Activated CD4-positive, alpha-beta T cell treated with anti-CD3 and anti-CD28 coated beads for 24 hours (primary cell): ENCODE measurements around the gene SIAH3.
"Not testable (repeated sequence)": the region's sequence is repeated elsewhere in the genome, so short reads cannot be mapped to it uniquely, and the experiment has no call there.

Experiments
- DNase-seq, 2 donors: peaks; one replicate each; pipeline ENCODE4 v3.0.0-alpha.2; 2020; ENCODE audit warnings: low read depth in 2 of 2

SIAH3 gene

DNA sequence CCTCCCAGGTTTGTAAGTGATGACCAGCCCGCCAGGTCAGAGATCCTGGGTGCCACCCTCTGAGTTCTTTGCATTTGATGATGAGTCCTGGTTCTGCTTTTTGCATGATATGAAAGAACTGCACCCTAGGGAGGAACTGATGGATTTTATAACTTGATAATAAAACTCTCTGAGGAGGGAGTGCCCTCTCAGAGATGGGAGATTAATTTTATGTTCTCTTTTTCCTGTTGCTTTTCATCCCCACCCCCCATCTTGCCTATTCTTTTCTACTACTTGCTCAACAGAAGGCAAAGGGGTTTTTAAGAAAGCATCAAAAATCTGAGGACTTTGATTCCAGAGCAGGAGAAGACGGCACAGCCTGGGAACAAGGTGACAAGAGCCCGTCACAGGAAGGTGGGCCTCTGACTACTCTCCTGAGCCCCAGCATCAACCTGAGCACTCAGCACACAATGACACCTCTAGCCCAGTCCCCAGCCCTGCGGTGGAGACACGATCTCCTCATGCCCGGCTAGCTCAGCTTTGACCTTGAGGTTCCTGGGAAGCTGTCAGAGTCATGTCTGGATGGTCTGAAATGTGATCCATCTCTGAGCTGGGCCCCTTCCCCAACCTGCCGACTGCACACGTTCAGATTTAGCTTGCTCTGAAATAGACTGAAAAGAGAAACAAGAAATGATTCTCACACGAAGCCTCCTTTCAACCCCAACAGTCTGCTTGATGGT, 69.1 kb downstream of the SIAH3 start:
- no peak for DNase-seq

DNA sequence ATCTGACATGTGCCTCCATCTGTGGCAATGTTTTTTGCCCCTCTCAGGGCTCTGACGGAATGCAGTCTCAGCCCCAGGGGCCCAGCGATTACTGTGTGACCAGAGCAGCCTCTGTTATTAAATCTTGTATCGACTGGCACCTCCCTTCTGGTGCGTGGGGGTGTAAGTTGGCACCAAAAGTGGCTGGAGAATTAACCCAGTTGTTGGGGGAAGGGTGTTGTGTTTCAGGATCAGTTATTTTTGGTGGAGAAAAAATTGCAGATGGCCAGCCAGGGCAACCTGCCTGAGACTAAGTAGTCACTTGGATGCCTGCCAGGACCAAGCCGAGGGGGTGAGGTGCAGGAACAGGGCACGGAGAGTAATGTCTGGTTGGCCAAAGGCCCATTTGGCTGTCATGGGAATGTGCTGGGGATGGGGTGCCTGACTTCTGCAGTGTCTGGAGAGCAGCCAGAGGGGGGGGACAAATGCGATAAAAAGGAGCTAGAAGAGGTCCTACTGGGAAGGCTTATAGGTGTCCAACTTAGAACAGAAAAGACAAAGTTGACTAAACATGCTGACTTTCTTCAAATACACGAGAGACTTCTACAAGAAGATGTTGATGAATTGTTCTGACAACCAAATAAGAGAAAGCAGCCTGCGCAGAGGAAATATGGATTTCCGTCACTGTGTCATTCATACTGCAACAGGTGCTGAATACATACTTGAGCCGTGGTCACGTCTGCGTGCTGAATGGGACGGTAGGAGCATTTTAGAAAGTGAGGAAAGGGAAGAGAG, 69.8 kb downstream of the SIAH3 start:
- DNase-seq: no peak

DNA sequence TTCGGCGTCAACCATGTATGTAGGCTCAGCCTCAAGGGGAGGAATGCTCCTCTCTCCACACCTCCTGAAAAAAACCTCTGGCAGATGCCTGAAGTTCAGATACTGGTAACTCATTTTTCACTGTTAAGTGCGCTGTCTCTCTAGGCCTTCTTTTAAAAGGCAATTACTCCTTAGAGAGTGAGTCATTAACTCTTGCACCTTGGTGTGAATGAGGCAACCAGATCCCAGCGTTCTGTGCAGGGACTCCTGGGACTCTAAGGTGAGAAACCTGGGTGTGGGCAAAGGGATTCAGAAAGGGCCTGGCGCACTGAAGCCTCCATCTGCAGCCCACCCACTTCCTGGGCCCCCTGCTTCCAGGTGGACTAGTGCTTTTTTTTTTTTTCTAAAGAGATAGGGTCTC, 71.7 kb downstream of the SIAH3 start:
- no peak for DNase-seq

DNA sequence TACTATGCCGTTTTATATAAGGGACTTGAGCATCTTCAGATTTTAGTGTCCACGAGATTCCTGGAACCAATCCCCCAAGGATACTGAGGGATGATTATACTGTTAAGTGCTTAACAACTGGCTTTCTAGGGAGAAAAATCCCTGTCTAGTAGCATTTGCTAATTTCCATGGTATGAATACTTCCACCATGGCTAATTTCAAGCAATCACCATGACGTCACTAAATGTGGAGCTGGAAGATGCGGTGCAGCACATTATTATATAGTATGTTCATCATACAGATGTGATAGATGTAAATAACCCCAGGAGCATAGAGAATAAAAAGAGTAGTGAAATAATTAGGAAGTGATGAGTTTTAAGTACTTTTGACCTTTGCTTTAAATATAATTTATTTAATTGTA, 72.7 kb downstream of the SIAH3 start:
- no peak for DNase-seq

DNA sequence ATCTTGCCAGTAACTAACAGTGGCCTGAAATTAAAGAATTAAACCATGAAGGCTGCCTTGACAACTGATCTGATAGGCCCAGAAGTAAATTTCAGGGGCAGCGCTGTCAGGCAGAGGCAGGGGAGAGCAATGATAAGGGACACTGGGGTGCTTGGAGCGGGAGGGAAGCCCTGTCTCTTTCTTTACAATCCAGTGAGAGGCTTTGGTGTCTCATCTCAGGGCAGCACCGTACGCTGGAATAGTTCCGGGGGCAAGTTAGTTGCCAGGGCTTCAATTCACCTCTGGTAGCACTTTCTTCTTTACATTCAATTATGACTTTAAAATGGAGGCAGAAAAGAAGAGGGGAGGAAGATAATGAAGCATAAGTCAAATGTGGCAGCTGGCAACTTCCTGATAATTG, 74.8 kb downstream of the SIAH3 start:
- DNase-seq: no peak

DNA sequence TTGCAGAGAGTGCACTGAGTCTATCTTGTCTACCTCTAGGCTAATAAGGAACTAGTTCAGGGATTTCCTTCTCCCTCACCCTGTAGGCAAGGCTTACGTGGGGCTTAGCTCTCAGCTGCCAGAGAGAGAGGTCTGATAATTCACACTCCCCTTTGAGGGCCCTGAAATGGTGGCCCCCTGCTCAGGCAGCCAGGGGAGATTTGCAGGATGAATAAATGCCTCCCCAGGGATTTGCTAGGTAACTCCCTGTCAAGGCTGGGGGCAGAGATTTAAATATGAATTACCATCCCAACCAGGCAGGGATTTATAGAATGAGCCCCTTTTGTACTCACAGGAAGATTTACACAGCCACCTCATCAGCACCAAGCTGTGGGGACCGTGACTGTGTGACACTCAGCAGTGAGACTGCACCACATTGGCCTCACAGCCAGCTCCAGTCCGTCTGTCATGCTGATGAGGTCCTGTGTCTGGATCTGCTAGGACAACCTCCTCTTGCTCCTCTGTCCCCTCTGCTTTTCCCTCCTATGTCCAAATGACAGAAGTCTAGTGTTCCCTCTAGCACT, 76.1 kb downstream of the SIAH3 start:
- no peak for DNase-seq

DNA sequence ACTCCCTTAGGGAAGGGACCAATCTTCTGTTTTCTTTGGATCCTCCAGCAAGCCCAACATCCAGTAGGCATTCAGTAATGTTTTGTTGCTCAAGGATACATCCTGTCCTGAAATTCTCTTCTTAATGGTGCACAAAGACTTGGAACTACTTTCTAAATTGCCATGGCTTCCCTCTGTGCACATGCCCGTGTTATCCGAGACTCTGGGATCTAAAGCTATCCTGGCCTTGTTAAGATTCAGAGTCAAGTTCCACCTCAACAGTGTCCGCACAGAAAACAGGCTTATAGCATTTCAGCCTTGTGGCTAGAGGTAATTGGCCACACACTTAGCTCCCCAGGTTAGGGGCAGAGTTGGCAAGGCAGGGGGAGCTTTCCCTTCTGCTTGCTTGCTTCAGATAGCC, 77.6 kb downstream of the SIAH3 start:
- DNase-seq: no peak

DNA sequence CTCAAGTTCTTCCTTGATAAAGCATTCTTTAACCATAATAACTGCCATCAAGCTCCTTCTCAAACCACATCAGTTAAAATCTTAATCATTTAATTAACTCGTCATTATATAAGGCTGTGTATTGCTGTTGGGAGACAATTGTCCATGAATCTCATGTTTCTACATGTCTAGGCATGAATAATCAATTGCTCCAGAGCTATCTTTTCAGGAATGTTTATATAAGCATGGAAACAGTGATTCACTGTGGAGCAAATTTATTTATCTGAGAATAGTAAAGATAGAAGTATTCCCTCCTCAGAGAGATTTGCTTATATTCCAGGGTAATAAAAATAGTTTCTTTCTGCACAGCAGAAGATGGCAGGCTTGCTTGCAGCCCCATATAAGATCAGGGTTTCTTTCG, 78.3 kb downstream of the SIAH3 start:
- no peak for DNase-seq

DNA sequence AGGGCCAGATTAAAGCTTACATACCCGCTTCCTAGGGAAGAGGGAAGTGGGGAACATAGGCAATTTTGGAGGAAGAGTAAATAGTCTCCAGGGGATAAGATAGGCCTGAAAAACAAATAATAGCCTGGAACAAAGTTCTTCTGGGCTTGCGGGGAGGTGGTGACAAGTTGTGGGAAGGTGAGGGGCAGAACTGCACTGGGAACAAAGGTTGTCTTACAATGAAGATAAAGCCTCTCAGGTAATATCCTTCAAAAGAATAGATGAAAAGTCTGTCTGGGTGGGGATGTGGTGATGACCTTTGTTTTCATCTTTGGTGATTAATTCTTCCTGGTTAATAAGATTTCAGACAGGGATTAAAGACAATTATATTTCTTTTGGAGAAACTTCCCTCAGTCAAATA, 80.7 kb downstream of the SIAH3 start:
- no peak for DNase-seq

DNA sequence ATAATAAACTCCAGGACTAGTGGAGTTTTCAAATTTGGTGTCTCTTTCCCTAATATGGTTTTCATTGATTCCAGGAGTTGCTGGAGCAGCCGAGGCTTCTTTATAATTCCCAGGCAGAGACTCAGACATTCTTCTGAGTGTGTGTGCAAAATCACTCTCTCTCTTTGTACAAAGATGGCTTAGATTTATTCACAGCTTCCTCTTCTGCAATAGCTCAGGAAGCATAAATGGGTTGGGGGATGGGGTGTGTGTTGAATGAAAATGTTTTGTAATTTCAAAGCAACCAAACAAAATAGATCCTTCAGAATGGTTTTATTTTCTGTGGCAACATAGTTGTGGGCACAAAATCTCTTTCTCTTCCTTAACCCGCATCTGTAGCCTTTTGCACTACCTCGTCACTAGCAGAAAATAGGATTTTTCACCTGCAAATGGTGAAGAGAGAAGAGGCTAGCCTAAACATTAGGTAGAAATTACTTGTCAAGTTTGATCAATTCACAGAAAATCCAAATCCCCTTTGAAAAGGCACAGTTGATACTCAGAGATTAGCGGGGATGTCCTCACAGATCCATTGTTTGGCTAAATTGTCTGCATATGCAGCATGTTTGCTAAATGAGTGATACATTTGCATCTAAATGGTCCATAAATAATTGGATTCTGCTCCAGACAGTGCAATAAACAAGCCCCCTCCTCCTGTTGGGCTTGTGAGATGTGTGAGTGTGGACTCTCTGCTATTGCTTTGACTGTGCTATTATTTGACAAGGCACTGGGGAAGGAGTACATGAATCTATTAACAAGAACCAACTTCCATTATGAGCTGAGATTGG, 82.7 kb downstream of the SIAH3 start:
- DNase-seq: no peak

DNA sequence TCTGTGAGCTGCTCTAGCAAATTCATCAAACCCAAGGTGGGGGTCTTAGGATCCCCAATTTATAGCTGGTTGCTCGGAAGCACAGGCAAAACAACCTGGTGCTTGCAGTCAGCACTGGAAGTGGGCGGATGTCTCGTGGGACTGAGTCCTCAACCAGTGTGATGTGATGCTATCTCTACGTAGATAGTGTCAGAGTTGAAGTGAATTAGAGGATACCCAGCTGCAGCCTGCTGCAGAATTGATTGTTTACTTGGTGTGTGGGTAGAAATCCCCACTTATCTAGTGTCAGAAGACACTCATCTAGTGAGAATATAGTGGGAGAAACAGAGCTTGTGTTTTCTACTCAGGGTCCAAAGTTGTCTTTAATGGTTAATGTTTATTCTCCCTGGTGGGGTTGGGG, 86.1 kb downstream of the SIAH3 start:
- no peak for DNase-seq

DNA sequence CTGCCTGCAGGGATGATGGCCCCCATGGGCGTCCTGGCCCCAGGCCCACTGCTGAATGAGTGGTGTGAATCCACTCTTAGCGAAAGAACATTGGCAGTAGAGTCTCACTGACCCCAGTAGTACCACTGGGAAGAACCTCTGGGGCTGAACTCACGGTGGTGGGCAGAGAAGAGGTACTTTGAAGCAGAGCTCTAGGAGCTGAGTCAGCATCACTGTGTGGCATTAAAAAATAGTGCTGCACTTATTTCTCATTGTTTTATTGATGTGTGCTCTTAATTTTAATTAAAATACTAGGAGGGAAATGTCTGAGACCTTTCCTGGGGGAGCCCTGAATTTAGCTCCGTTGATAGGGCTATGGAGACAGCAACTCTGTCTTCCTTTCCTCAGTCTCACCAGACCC, 88.1 kb downstream of the SIAH3 start:
- no peak for DNase-seq

DNA sequence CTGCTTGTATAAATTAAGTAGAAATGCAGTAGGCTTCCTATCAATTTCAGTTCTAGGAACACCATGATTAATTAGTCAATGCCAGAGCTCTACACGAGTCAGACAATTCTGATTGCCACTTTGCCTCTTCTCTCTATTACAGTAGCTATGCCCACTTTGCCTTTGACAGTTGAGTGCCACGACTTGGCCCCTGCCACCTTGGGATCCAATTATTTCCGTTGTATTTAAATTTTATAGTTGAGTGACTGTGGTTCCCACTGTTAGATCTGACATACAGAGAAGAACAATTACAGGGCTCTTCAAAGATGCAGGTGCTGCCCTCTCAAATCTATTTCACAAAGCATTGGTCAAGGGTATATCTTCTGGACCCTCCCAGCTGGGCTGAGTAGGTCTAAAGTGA, 94.0 kb downstream of the SIAH3 start:
- not testable (repeated sequence) for DNase-seq

DNA sequence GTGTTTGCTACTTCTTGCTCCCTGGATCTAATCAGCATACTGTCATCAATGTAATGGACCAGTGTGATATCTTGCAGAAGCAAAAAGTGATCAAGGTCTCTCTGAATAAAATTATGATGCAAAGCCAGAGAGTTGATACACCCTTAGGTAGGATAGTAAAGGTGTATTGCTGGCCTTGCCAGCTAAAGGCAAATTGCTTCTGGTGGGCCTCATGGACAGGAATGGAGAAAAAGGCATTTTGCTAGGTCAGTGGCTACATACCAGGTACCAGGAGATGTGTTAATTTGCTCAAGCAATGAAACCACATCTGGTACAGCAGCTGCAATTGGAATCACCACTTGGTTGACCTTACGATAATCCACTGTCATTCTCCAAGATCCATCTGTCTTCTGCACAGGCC, 95.1 kb downstream of the SIAH3 start:
- DNase-seq: not testable (repeated sequence)

DNA sequence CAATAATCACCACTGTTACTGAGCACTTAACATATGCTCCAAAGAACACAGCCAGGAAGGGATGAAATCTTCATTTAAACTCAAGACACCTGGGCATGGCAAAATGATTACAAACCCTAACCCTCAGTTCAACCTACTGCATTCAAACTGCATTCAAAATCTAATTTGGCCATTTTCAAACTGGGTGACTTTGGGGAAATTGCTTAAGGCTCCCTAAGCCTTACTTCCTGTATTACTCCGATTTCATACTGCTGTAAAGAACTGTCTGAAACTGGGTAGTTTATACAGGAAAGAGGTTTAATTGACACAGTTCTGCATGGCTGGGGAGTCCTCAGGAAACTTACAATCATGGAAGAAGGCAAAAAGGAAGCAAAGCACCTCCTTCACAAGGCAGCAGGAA, 99.0 kb downstream of the SIAH3 start:
- no peak for DNase-seq

DNA sequence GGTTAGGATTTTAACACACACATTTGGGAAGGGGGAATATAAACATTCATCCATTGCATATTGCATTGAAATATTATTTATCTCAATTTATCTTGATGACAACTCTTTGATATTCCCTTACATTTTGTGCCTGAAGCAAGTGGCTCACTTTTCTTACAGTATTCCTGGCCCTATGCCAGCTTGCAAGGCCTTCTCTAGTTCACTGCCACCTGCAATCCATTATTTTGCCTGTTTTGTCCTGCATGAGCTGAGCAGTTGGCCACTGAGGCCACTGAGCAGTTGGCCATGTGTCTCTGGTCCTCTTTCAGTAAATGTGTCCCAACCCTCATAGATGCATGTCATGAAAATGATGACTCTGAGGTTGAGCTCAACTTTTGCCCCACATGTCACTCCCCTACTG, 99.7 kb downstream of the SIAH3 start:
- no peak for DNase-seq

DNA sequence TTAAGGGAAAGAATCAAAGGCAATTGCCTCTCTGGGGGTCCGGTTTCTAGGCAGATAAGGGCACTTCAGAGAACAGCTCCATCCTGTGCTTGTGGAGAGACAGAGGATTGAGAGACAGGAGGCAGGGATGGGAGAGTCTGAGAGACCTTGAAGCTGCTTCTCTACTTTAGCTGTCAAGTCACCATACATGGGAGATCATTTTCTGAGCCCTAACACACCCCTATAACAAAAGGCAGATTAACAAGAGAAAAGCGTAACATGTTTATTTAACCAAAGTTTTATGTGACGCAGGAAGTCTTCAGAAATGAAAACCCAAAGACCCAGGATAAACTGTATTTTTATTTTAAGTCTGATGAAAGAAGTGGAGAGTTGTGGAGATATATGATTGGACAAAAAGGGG, 101.0 kb downstream of the SIAH3 start:
- DNase-seq: no peak

DNA sequence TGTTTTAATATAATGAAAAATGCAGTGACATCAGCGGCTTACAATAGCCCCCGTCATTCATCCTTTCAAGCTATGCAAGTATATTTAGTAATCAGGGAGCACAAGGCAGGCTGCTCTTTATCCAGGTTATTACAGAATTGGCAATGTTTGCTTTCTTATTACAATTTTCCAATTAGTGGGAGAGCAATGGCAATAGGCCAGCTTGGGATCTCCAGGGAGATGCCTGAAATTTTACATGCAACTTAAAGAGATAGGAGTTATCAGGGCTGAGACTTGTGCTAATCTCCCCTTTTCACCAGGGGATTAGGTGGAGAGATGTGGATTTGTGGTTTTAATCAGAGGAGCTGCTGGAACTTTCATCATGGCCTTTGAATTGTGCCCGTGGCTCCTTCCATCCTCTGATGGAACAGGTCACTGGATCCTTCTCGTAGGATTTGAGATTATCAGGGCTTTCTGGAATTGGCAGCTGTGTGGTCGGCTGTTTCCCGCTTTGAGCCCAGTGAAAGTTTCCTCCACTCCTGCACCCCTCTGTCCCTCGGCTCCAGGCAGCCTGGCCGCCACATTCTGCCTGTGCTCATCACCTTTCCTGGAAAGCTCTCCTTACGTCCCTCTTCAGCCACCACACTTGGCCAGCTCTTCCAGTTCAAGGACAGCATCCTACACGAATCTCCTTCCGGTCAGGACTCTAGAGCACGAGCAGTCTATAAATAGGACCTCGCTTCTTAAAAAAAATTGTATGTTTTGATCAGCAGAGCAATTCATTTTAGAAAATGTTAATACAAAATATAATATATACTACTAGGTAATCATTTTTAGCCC, 102.4 kb downstream of the SIAH3 start:
- no peak for DNase-seq

DNA sequence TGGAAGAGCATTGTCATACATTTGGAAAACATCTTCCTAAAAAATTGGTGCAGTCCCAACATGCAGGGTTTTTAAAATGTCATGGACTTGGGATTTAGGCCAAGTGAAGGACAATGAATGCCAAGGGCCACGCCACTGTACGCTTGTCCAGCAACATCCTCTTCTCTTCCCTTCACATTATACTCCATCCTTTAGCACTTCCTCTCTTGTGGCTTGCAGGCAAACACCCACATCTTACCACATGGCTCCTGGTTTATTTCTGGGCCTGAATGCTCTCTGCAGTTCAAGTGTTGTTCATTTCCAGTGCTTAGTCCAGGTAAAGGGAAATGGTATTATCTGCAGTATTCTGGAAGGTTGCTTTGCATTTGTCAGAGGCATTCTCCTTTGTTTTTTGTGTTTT, 104.5 kb downstream of the SIAH3 start:
- no peak for DNase-seq

DNA sequence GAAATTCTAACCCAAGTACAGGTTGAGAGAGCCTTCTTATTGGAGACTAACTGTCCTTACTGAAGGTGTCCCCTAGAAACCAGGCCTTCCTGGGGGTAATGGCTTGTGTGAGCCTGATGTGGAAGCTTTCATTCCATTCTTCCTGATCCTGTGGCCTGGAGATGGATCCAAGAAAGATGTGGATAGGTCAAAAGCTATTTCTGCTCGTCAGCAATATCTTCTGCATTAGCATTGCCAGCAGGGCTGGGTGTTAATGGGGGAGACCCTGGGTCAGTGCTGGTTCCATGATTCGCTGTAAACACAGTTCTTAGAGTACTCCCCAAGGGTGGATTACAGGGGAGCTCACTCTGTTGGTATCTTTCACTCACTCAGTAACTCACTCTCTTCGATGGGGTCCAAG, 106.6 kb downstream of the SIAH3 start:
- no peak for DNase-seq

DNA sequence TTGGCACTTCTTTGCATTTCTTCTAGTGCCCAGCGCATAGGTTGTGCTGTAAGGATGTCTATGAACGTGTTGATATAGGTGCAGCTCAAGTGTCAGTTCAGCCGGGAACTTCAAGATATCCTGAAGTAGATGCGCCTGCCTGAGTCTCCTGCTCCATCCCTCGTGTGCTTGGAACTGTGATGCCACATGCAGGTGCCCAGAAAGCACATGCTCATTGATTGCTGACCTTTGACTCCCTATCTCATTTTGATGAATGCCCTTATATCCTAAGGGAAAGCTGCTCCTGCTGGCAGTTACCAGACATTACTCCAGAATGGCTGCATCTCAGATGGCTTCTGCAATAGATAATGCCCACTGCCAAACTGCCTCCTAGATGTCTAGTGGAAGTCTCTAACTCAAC, 108.6 kb downstream of the SIAH3 start:
- no peak for DNase-seq
